Measurements from ENCODE around the gene KRT79. TPM values are rescaled to one million over a fixed set of nuclear protein-coding genes. Genes with fewer than 3 reads are reported as not detected.
"Not testable (repeated sequence)": the region's sequence is repeated elsewhere in the genome, so short reads cannot be mapped to it uniquely, and the experiment has no call there.

Gene KRT79
- total RNA-seq, 1 experiment from 2014 or later: not detected

- no peaks in the 10 kb centered on the region for H3K27me3 ChIP-seq
Observed at GRCh38 chr12:52867152-52867551, 33.0 kb upstream of the KRT79 start.

GRCh38 chr12:52865090-52865944 lies 31.2 kb upstream of the KRT79 start:
- H3K36me3 ChIP-seq: no peaks in the 10 kb centered on the region
- no peaks in the 10 kb centered on the region for H3K27me3 ChIP-seq
- DNase-seq: peak; percentile 61
- no peak overlapping the region for H3K4me3 ChIP-seq
- H3K9me3 ChIP-seq: no peaks in the 10 kb centered on the region

More at GRCh38 chr12:52867152-52867551, 33.0 kb upstream of the KRT79 start:
- Histone ChIP-seq H3K36me3 (no peaks in the 10 kb centered on the region), H3K9me3 (no peaks in the 10 kb centered on the region), H3K4me3 (no peak overlapping the region)
- DNase-seq: no peak

- no peaks in the 10 kb centered on the region for H3K27me3 ChIP-seq
- H3K36me3 ChIP-seq: no peaks in the 10 kb centered on the region
- no peaks in the 10 kb centered on the region for H3K9me3 ChIP-seq
- no peak for DNase-seq
- no peak overlapping the region for H3K4me3 ChIP-seq
Observed at GRCh38 chr12:52862023-52862422, 27.9 kb upstream of the KRT79 start.

- no peaks in the 10 kb centered on the region for H3K9me3 ChIP-seq
- H3K36me3 ChIP-seq: no peaks in the 10 kb centered on the region
- no peak for DNase-seq
- H3K4me3 ChIP-seq: no peak overlapping the region
- H3K27me3 ChIP-seq: no peaks in the 10 kb centered on the region
Observed at GRCh38 chr12:52861511-52861910, 27.4 kb upstream of the KRT79 start.

GRCh38 chr12:52860102-52860823 lies 26.2 kb upstream of the KRT79 start:
- no peaks in the 10 kb centered on the region for H3K27me3 ChIP-seq
- peak; percentile 17 for DNase-seq
- H3K9me3 ChIP-seq: no peaks in the 10 kb centered on the region
- H3K36me3 ChIP-seq: no peaks in the 10 kb centered on the region
- no peak overlapping the region for H3K4me3 ChIP-seq

GRCh38 chr12:52857500-52857899 lies 23.4 kb upstream of the KRT79 start:
- no peak for DNase-seq
- Histone ChIP-seq H3K36me3 (no peaks in the 10 kb centered on the region), H3K4me3 (no peak overlapping the region), H3K27me3 (no peaks in the 10 kb centered on the region), H3K9me3 (no peaks in the 10 kb centered on the region)

- Histone ChIP-seq H3K36me3 (no peaks in the 10 kb centered on the region), H3K9me3 (no peaks in the 10 kb centered on the region), H3K27me3 (no peaks in the 10 kb centered on the region), H3K4me3 (no peak overlapping the region)
- no peak for DNase-seq
Observed at GRCh38 chr12:52856787-52857186, 22.7 kb upstream of the KRT79 start.

- not testable (repeated sequence) for H3K4me3 ChIP-seq, H3K27me3 ChIP-seq, DNase-seq, H3K9me3 ChIP-seq, H3K36me3 ChIP-seq
Observed at GRCh38 chr12:52856077-52856476, 22.0 kb upstream of the KRT79 start.

GRCh38 chr12:52851787-52852186 lies 17.7 kb upstream of the KRT79 start:
- H3K4me3 ChIP-seq: no peak overlapping the region
- DNase-seq: no peak

GRCh38 chr12:52850681-52851080 lies 16.6 kb upstream of the KRT79 start:
- Histone ChIP-seq H3K9me3 (no peaks in the 10 kb centered on the region), H3K27me3 (no peaks in the 10 kb centered on the region), H3K4me3 (no peak overlapping the region), H3K36me3 (no peaks in the 10 kb centered on the region)
- no peak for DNase-seq

More at GRCh38 chr12:52851787-52852186, 17.7 kb upstream of the KRT79 start:
- H3K9me3 ChIP-seq: no peaks in the 10 kb centered on the region
- H3K36me3 ChIP-seq: no peaks in the 10 kb centered on the region
- H3K27me3 ChIP-seq: no peaks in the 10 kb centered on the region

- Histone ChIP-seq H3K9me3 (no peaks in the 10 kb centered on the region), H3K27me3 (no peaks in the 10 kb centered on the region), H3K36me3 (no peaks in the 10 kb centered on the region), H3K4me3 (no peak overlapping the region)
- DNase-seq: no peak
Observed at GRCh38 chr12:52849511-52849910, 15.4 kb upstream of the KRT79 start.

GRCh38 chr12:52848661-52849255 lies 14.6 kb upstream of the KRT79 start, which contains the start of gene KRT78:
Gene KRT78 (minus strand): TSS chr12:52848994. CDS start chr12:52848930, 64 bp downstream.
- Histone ChIP-seq H3K27me3 (no peaks in the 10 kb centered on the region), H3K4me3 (no peak within 1 kb of the TSS), H3K9me3 (no peaks in the 10 kb centered on the region), H3K36me3 (no peaks in the 10 kb centered on the region)
- DNase-seq: no peak

- peak; percentile 79 for DNase-seq
- no peaks in the 10 kb centered on the region for H3K27me3 ChIP-seq
Observed at GRCh38 chr12:52847335-52848102, 13.4 kb upstream of the KRT79 start.

GRCh38 chr12:52846356-52846970 lies 12.4 kb upstream of the KRT79 start:
- Histone ChIP-seq H3K27me3 (no peaks in the 10 kb centered on the region), H3K4me3 (no peak overlapping the region), H3K36me3 (no peaks in the 10 kb centered on the region), H3K9me3 (no peaks in the 10 kb centered on the region)
- DNase-seq: no peak

More at GRCh38 chr12:52847335-52848102, 13.4 kb upstream of the KRT79 start:
- no peaks in the 10 kb centered on the region for H3K9me3 ChIP-seq
- H3K4me3 ChIP-seq: no peak overlapping the region
- no peaks in the 10 kb centered on the region for H3K36me3 ChIP-seq

- H3K4me3 ChIP-seq: no peak overlapping the region
- no peaks in the 10 kb centered on the region for H3K27me3 ChIP-seq
- no peaks in the 10 kb centered on the region for H3K36me3 ChIP-seq
- DNase-seq: no peak
- no peaks in the 10 kb centered on the region for H3K9me3 ChIP-seq
Observed at GRCh38 chr12:52845946-52846345, 11.8 kb upstream of the KRT79 start.

GRCh38 chr12:52844386-52844785 lies 10.3 kb upstream of the KRT79 start:
- Histone ChIP-seq H3K4me3 (no peak overlapping the region), H3K27me3 (no peaks in the 10 kb centered on the region), H3K36me3 (no peaks in the 10 kb centered on the region), H3K9me3 (no peaks in the 10 kb centered on the region)
- DNase-seq: no peak

Data from MG63 (cell line).